Fibroblast of lung (primary cell): ENCODE measurements around the gene TPM2.

ENCODE experiments used
- EZH2 ChIP-seq: IDR thresholded peaks from 2 replicates; pipeline ENCODE4 v1.5.1; 2012; ENCODE audit warnings: low read length, control low read depth, mild to moderate bottlenecking; ENCODE audit errors: missing control alignments
- TF ChIP-seq, protein P1 (sequence below), 2 donors: IDR thresholded peaks in 1 of 2; conservative IDR thresholded peaks in 1 of 2; 1 replicate in 1 of 2; 2 replicates in 1 of 2; pipeline ENCODE4 v1.5.1; 2011 to 2012; ENCODE audit warnings: low read length in 2 of 2, control low read depth in 1 of 2, inconsistent platforms in 1 of 2, low read depth in 1 of 2, mild to moderate bottlenecking in 1 of 2

DNA sequence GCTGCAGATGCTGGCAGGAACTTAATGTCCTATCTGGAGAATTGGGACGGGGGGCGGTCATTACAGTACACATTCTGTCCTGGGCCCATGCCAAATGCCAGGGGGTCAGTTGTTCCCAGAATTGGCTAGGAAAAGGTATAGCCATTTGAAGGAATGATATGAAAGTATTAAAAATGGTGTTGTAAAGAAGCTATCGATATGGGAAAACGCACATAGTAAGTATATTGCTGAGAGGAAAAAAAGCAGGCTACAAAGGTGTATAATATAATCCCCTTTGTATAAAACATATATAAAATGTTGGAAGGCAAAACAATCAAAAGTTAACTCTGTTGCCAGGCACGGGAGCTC is 24.3 kb downstream of the TPM2 start:
- TF ChIP-seq, protein P1, sequence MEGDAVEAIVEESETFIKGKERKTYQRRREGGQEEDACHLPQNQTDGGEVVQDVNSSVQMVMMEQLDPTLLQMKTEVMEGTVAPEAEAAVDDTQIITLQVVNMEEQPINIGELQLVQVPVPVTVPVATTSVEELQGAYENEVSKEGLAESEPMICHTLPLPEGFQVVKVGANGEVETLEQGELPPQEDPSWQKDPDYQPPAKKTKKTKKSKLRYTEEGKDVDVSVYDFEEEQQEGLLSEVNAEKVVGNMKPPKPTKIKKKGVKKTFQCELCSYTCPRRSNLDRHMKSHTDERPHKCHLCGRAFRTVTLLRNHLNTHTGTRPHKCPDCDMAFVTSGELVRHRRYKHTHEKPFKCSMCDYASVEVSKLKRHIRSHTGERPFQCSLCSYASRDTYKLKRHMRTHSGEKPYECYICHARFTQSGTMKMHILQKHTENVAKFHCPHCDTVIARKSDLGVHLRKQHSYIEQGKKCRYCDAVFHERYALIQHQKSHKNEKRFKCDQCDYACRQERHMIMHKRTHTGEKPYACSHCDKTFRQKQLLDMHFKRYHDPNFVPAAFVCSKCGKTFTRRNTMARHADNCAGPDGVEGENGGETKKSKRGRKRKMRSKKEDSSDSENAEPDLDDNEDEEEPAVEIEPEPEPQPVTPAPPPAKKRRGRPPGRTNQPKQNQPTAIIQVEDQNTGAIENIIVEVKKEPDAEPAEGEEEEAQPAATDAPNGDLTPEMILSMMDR (conservative IDR thresholded peaks at IDR 0.05 in 1 of 2, IDR thresholded peaks at IDR 0.05 in 1 of 2; ENCODE audit: low read depth in 1 of 2, low read length in 2 of 2) = no peak
- TF ChIP-seq EZH2 = no peak
